Measurements from ENCODE around the gene BROX.

The BROX gene

GRCh38 chr1:222777977-222778376 lies 65.6 kb downstream of the BROX start:
- peak; percentile 70 for DNase-seq

DNA sequence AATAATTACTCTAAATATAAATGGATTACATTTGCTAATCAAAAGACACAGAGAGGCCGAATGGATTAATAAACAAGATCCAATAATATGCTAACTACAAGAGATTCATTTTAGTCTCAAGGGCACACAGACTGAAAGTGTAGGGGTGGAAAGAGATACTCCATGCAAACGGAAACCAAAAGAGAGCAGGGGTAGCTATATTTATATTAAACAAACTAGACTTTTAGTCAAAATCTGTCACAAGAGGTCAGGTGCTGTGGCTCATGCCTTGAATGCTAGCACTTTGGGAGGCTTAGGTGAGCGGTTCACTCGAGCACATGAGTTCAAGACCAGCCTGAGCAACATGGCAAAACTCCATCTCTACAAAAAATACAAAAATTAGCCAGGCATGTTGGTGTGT lies 68.9 kb downstream of the BROX start:
- no peak for DNase-seq

GRCh38 chr1:222783051-222783450 lies 70.7 kb downstream of the BROX start:
- no peak for DNase-seq

GRCh38 chr1:222784371-222784770 lies 72.0 kb downstream of the BROX start:
- DNase-seq: no peak
